ENCODE results near the gene GNAQ.

Gene GNAQ

GRCh38 chr9:77935974-77936373, 95.6 kb downstream of the GNAQ start:
- no peak for DNase-seq

GRCh38 chr9:77935211-77935610, 96.4 kb downstream of the GNAQ start:
- DNase-seq, result no peak

GRCh38 chr9:77933976-77934375, 97.6 kb downstream of the GNAQ start:
- DNase-seq, result no peak

- no peak for DNase-seq
Observed at GRCh38 chr9:77933019-77933418, 98.6 kb downstream of the GNAQ start.

- no peak for DNase-seq
Observed at GRCh38 chr9:77929942-77930341, 101.7 kb downstream of the GNAQ start.

- no peak for DNase-seq
Observed at GRCh38 chr9:77927265-77927664, 104.3 kb downstream of the GNAQ start.

GRCh38 chr9:77926371-77926878, 105.2 kb downstream of the GNAQ start:
- no peak for DNase-seq

GRCh38 chr9:77922591-77922990, 109.0 kb downstream of the GNAQ start:
- DNase-seq, result no peak

GRCh38 chr9:77917800-77918199, 113.8 kb downstream of the GNAQ start:
- DNase-seq, result no peak

- DNase-seq, result no peak
Observed at GRCh38 chr9:77916820-77917219, 114.8 kb downstream of the GNAQ start.

- DNase-seq, result no peak
Observed at GRCh38 chr9:77916410-77916819, 115.2 kb downstream of the GNAQ start.

- DNase-seq, result no peak
Observed at GRCh38 chr9:77915744-77916143, 115.9 kb downstream of the GNAQ start.

GRCh38 chr9:77912895-77913693, 118.5 kb downstream of the GNAQ start:
- no peak for DNase-seq

- no peak for DNase-seq
Observed at GRCh38 chr9:77911928-77912327, 119.7 kb downstream of the GNAQ start.

GRCh38 chr9:77910194-77910621, 121.4 kb downstream of the GNAQ start:
- no peak for DNase-seq

- DNase-seq, result no peak
Observed at GRCh38 chr9:77909306-77909705, 122.3 kb downstream of the GNAQ start.

- no peak for DNase-seq
Observed at GRCh38 chr9:77908293-77908692, 123.3 kb downstream of the GNAQ start.

GRCh38 chr9:77907585-77907984, 124.0 kb downstream of the GNAQ start:
- no peak for DNase-seq

- no peak for DNase-seq
Observed at GRCh38 chr9:77906991-77907390, 124.6 kb downstream of the GNAQ start.

GRCh38 chr9:77903666-77904285, 127.8 kb downstream of the GNAQ start:
- no peak for DNase-seq

- no peak for DNase-seq
Observed at GRCh38 chr9:77901771-77902170, 129.8 kb downstream of the GNAQ start.

- no peak for DNase-seq
Observed at GRCh38 chr9:77901018-77901417, 130.6 kb downstream of the GNAQ start.

GRCh38 chr9:77899679-77900354, 131.8 kb downstream of the GNAQ start:
- no peak for DNase-seq

- no peak for DNase-seq
Observed at GRCh38 chr9:77898864-77899263, 132.7 kb downstream of the GNAQ start.

Measured in stimulated activated CD4-positive, alpha-beta T cell treated with anti-CD3 and anti-CD28 coated beads, Interleukin-4, amount 100 ng/mL, for 24 hours (primary cell).